Activated T-helper 1 cell treated with anti-CD3 and anti-CD28 coated beads, Interleukin-12 subunit alpha, Interleukin-12 subunit beta, Interleukin-2, Interleukin-4 antibody, amounts not matched to agents 30 ng/mL and 10 ng/mL and 1 ng/mL, durations not matched to agents 14 hours and 24 hours and 36 hours (primary cell): ENCODE results near the gene KDM1A. TPM values are rescaled to one million over a fixed set of nuclear protein-coding genes. Genes with fewer than 3 reads are reported as not detected.
"Not testable (repeated sequence)": the region's sequence is repeated elsewhere in the genome, so short reads cannot be mapped to it uniquely, and the experiment has no call there.

Experiments used
- DNase-seq: peaks from one replicate; pipeline ENCODE4 v3.0.0; 2021; ENCODE audit warnings: low spot score
- H3K27ac Mint-ChIP-seq: one replicate; pipeline ENCODE4 v1.8.0; 2021; ENCODE audit warnings: mild to moderate bottlenecking, mixed read lengths
- H3K27me3 Mint-ChIP-seq: one replicate; pipeline ENCODE4 v1.8.0; 2022; ENCODE audit warnings: mild to moderate bottlenecking, moderate library complexity, mixed read lengths; ENCODE audit not compliant: insufficient read depth
- H3K36me3 Mint-ChIP-seq: one replicate; pipeline ENCODE4 v1.8.0; 2021; ENCODE audit warnings: low read depth, mixed read lengths
- H3K4me1 Mint-ChIP-seq: one replicate; pipeline ENCODE4 v1.8.0; 2021; ENCODE audit warnings: low read depth, mixed read lengths
- H3K4me3 Mint-ChIP-seq: one replicate; pipeline ENCODE4 v1.8.0; 2021; ENCODE audit warnings: mild to moderate bottlenecking, moderate library complexity, mixed read lengths
- H3K9me3 Mint-ChIP-seq: one replicate; pipeline ENCODE4 v1.8.0; 2021; ENCODE audit warnings: mixed read lengths
- intact Hi-C: fragments of 100-400 bp; cut with micrococcal nuclease; formaldehyde crosslinking; loops from one replicate; pipeline ENCODE4 v1.15.1; 2024
- total RNA-seq: library from RNA; stranded (reverse); gene quantifications from 2 replicates; pipeline ENCODE4 v1.2.3, GENCODE V29; 2022

The KDM1A gene
- 79.9 and 80.8 TPM in 2 replicates for total RNA-seq

DNA sequence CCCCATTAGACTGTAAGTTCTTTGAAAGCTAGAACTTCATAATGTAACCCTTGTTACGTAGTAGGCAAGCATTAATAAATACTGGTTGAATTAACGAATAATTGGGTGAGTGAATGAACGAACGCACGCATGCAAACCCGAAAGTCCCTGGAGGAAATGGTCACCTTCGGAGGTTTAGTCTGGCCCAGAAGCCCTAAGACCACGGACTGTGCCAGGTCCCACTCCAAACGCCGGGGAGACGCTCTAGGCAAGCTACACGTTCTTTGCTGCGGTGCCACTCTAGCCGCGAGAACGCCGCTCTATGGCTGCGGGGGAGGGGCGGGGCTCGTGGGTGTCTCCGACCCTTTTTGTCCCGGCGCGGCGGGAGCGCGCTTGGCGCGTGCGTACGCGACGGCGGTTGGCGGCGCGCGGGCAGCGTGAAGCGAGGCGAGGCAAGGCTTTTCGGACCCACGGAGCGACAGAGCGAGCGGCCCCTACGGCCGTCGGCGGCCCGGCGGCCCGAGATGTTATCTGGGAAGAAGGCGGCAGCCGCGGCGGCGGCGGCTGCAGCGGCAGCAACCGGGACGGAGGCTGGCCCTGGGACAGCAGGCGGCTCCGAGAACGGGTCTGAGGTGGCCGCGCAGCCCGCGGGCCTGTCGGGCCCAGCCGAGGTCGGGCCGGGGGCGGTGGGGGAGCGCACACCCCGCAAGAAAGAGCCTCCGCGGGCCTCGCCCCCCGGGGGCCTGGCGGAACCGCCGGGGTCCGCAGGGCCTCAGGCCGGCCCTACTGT is at the start of gene KDM1A:
Gene KDM1A (plus strand): TSS at position 375 of the 769 bp plus-strand sequence. CDS start 129 bp downstream, at position 504.
- Mint-ChIP-seq H3K36me3 (peaks cover 13% of the 10 kb centered on the region), H3K9me3 (peaks cover 10% of the 10 kb centered on the region), H3K27me3 (peaks cover 12% of the 10 kb centered on the region), H3K4me1 (peaks cover 37% of the 10 kb centered on the region), H3K27ac (peak within 1 kb of the TSS; percentile 91), H3K4me3 (peak within 1 kb of the TSS; percentile 96)
- DNase-seq, result peak; percentile 89
- intact Hi-C loops, result loop anchor here (2.0 kb wide), 1 partner anchor 84 kb away; no protein-coding TSS in a partner anchor

DNA sequence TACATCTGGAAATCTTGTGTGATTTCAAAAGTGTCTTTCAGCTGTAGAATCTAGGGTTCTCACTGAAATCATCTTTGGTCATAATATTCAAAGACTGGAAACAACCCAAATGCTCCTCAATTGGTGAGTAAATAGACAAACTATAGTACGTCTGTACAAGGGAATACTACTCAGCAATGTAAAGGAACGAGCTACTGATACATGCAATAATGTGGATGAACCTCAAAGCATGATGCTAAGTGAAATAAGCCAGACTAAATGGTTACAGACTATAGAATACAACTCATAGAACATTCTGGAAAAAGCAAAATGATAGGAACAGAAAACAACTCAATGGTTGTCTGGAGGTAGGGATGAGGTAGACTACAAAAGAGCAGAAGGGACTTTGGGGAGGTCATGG is 49.2 kb upstream of the KDM1A start:
- Mint-ChIP-seq H3K27ac (no peak overlapping the region), H3K4me1 (no peaks in the 10 kb centered on the region), H3K27me3 (peaks cover 44% of the 10 kb centered on the region), H3K36me3 (no peaks in the 10 kb centered on the region), H3K9me3 (peaks cover 5% of the 10 kb centered on the region), H3K4me3 (no peak overlapping the region)
- DNase-seq, result no peak
- intact Hi-C loops, result loop anchor here (10.0 kb wide), 1 partner anchor 435 kb away; no protein-coding TSS in a partner anchor

DNA sequence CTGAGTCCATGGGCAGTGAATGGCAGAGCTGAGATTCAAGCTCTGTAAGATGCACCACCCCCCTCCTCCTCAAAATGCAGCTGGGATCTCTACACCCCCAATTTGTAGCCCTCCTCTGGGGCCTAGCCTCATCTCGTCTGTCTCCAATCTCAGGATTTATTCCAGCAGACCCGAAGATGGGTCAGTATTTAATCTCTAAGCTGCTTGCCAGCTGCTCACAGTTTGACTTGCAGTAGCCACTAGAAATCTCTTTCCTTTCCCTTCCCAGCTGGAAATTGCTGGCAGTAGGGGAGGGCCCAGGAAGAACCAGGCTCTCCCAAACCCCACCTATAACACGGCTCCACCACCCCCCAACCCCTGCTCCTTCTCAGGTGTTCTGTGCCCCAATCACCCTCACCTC is 48.1 kb upstream of the KDM1A start:
- Mint-ChIP-seq H3K9me3 (peaks cover 5% of the 10 kb centered on the region), H3K27me3 (peaks cover 40% of the 10 kb centered on the region), H3K36me3 (no peaks in the 10 kb centered on the region), H3K27ac (no peak overlapping the region), H3K4me3 (no peak overlapping the region), H3K4me1 (no peaks in the 10 kb centered on the region)
- intact Hi-C loops, result loop anchor here (10.0 kb wide), 1 partner anchor 434 kb away; no protein-coding TSS in a partner anchor
- no peak for DNase-seq

DNA sequence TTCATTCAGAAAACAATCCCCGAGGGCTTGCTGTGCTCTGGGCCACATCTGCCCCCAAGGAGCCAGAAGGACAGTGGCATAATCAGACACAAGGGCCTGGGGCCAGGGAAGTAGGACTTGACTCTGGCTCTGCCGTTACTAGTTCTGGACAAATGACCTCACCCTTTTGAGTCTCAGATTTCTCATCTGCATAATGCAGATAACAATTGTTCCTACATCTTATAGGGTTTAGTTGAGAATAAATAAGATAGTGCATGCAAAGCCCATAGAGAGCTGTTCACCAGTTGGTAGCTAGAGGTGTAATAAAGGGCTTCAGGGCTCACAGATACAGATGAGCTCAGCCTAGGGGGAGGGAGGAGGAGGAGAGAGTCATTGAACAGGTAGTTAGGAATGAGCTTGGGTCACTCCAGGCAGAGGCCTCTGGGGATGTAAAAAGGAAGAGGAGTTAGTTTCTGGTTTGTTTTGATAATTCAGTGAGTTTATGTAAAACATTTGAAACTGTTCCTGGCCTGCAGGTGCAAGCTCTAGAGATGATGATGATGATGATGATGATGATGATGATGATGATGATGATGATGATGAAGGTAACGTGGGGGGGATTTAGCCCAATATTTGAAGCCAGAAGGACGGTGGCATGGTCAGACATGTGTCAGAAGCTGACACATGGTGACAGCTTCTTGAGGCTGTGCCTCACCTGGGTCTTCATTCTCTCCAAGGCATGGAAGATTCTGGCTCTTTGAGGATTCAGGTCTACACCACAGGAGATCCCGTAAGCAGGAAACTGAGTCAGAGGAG is 47.5 kb upstream of the KDM1A start:
- Mint-ChIP-seq H3K27me3 (peaks cover 39% of the 10 kb centered on the region), H3K9me3 (no peaks in the 10 kb centered on the region), H3K36me3 (no peaks in the 10 kb centered on the region), H3K27ac (no peak overlapping the region), H3K4me3 (no peak overlapping the region), H3K4me1 (no peaks in the 10 kb centered on the region)
- intact Hi-C loops, result loop anchor here (10.0 kb wide), 1 partner anchor 433 kb away; no protein-coding TSS in a partner anchor
- DNase-seq, result no peak

GRCh38 chr1:22972760-22973159 is 46.5 kb upstream of the KDM1A start, which contains the start of gene LACTBL1:
Gene LACTBL1, minus strand, starts transcription at chr1:22972866. Its CDS starts 550 bp downstream, at chr1:22972316.
- Mint-ChIP-seq H3K4me1 (no peaks in the 10 kb centered on the region), H3K27me3 (peaks cover 39% of the 10 kb centered on the region), H3K27ac (no peak within 1 kb of the TSS), H3K36me3 (no peaks in the 10 kb centered on the region), H3K9me3 (no peaks in the 10 kb centered on the region), H3K4me3 (no peak within 1 kb of the TSS)
- DNase-seq, result no peak
- intact Hi-C loops, result loop anchor here (10.0 kb wide), 1 partner anchor 432 kb away; no protein-coding TSS in a partner anchor

- Mint-ChIP-seq H3K27ac (no peak overlapping the region), H3K36me3 (no peaks in the 10 kb centered on the region), H3K4me3 (no peak overlapping the region), H3K27me3 (peaks cover 21% of the 10 kb centered on the region), H3K4me1 (no peaks in the 10 kb centered on the region), H3K9me3 (no peaks in the 10 kb centered on the region)
- DNase-seq, result no peak
- intact Hi-C loops, result loop anchor here (1.0 to 10.0 kb wide), 4 partner anchors 123 to 429 kb away; no protein-coding TSS in a partner anchor
These were observed 43.6 kb upstream of the KDM1A start for GRCh38 chr1:22975694-22976093.

- Mint-ChIP-seq H3K27me3 (peaks cover 21% of the 10 kb centered on the region), H3K4me3 (no peak overlapping the region), H3K36me3 (no peaks in the 10 kb centered on the region), H3K4me1 (no peaks in the 10 kb centered on the region), H3K9me3 (no peaks in the 10 kb centered on the region), H3K27ac (no peak overlapping the region)
- intact Hi-C loops, result loop anchor here (1.0 to 10.0 kb wide), 4 partner anchors 122 to 429 kb away; no protein-coding TSS in a partner anchor
- DNase-seq, result no peak
These were observed 43.2 kb upstream of the KDM1A start for GRCh38 chr1:22976127-22976460.

GRCh38 chr1:22976461-22977243 is 42.6 kb upstream of the KDM1A start:
- H3K36me3 Mint-ChIP-seq, result no peaks in the 10 kb centered on the region
- H3K27ac Mint-ChIP-seq, result no peak overlapping the region
- DNase-seq, result peak; percentile 38
- no peaks in the 10 kb centered on the region for H3K9me3 Mint-ChIP-seq
- intact Hi-C loops, result loop anchor here (1.0 to 10.0 kb wide), 4 partner anchors 122 to 428 kb away; no protein-coding TSS in a partner anchor
- no peak overlapping the region for H3K4me3 Mint-ChIP-seq
- no peaks in the 10 kb centered on the region for H3K4me1 Mint-ChIP-seq
- H3K27me3 Mint-ChIP-seq, result peaks cover 21% of the 10 kb centered on the region

DNA sequence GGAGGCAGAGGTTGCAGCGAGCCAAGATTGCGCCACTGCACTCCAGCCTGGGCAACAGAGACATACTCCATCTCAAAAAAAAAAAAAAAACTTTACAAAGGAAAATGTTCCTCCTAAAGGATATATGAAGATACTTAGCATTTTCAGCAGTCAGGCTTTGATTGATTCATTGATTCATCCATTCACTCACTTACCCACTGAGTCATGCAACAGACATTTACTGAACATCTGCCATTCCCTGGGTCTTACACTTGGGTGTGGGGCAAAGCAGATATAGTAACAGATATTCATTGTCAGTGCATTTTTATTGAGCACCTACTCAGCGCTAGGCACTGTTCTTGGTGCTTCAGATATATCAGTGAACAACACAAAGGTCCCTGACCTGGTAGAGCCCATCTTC is 41.0 kb upstream of the KDM1A start:
- intact Hi-C loops, result loop anchor here (5.0 to 10.0 kb wide), 2 partner anchors 299 to 427 kb away; no protein-coding TSS in a partner anchor
- Mint-ChIP-seq H3K9me3 (no peaks in the 10 kb centered on the region), H3K36me3 (no peaks in the 10 kb centered on the region), H3K4me1 (no peaks in the 10 kb centered on the region), H3K27me3 (peaks cover 14% of the 10 kb centered on the region), H3K4me3 (no peak overlapping the region), H3K27ac (no peak overlapping the region)
- no peak for DNase-seq

DNA sequence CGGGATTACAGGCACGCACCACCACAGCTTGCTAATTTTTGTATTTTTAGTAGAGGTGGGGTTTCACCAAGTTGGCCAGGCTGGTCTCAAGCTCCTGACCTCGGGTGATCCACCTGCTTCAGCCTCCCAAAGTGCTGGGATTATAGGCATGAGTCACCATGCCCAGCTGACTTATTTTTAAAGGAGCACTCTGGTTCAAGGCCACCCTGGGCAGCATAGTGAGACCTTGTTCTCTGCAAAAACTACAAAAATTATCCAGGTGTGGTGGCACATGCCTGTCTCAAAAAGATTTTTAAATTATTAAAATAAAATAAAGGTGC is 38.8 kb upstream of the KDM1A start:
- H3K27ac Mint-ChIP-seq, H3K9me3 Mint-ChIP-seq, H3K4me3 Mint-ChIP-seq, H3K27me3 Mint-ChIP-seq, H3K36me3 Mint-ChIP-seq, H3K4me1 Mint-ChIP-seq, DNase-seq, intact Hi-C loops: not testable (repeated sequence)

DNA sequence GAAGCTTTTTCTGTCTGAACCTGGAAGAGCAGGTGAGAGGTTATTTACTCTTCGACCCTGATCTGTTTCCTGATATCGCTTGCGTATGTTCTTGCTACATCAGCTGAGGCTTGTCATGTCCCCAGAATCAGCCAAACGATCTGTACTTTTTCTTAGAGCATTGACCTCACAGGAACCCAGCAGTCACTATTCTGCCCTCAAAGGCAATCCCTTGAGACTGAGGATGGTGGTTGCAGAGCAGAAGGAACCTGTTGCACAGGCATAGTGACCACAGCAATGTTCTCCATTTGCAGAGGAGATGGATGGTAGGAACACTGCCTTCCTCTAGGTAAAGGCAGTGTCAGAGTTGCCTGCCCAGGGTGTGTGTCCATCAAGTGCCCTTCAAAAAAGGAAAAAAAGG is 35.3 kb upstream of the KDM1A start:
- no peak for DNase-seq
- Mint-ChIP-seq H3K36me3 (no peaks in the 10 kb centered on the region), H3K27ac (no peak overlapping the region), H3K9me3 (no peaks in the 10 kb centered on the region), H3K27me3 (peaks cover 6% of the 10 kb centered on the region), H3K4me1 (no peaks in the 10 kb centered on the region), H3K4me3 (no peak overlapping the region)
- intact Hi-C loops, result no loop called here

DNA sequence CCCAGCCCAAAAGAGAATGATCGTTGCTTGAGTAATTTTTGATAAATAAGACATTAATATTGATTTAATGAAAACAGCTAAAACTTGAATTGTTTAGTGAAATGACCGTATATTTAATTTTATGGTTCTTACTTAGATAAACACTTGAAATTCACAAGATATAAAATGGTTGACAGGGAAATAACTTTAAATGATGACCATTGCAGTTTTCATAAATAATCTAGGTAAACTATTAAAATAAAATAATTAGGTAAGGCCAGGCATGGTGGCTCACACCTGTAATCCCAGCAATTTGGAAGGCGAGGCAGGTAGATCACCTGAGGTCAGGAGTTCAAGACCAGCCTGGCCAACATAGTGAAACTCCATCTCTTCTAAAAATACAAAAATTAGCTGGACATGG is 26.9 kb upstream of the KDM1A start:
- intact Hi-C loops, H3K9me3 Mint-ChIP-seq, DNase-seq, H3K4me1 Mint-ChIP-seq, H3K27me3 Mint-ChIP-seq, H3K4me3 Mint-ChIP-seq, H3K36me3 Mint-ChIP-seq, H3K27ac Mint-ChIP-seq: not testable (repeated sequence)
